GM12892 (cell line): ENCODE data around the gene SYT6.

ENCODE experiments used
- POLR2A ChIP-seq: IDR thresholded peaks from 2 replicates; pipeline ENCODE4 v1.6.1; 2011; ENCODE audit warnings: low read depth, low read length, control low read depth
- POLR2AphosphoS5 ChIP-seq: IDR thresholded peaks from 2 replicates; pipeline ENCODE4 v1.6.1; 2011; ENCODE audit warnings: low read depth, low read length, control low read depth

- TF ChIP-seq POLR2A = no peak
- no peak for TF ChIP-seq POLR2AphosphoS5
Measured at GRCh38 chr1:114087495-114087894, 66.2 kb downstream of the SYT6 start.
